Uterus (tissue), 4 donors: ENCODE results near the gene KCNIP3. TPM values are rescaled to one million over a fixed set of nuclear protein-coding genes. Genes with fewer than 3 reads are reported as not detected.

ENCODE experiments used
- DNase-seq, 2 donors: peaks; one replicate each; pipeline ENCODE4 v3.0.0-alpha.2; 2019 to 2020
- H3K27ac ChIP-seq, 2 donors: fragments of 200-600 bp; sonication (generic); 1 replicate in 1 of 2; 2 replicates in 1 of 2; pipeline ENCODE4 v1.5.1; 2016 to 2018
- H3K27me3 ChIP-seq, 2 donors: fragments of 200-600 bp; sonication (generic); one replicate each; pipeline ENCODE4 v1.5.1; 2018 to 2019; ENCODE audit warnings: control low read depth in 1 of 2
- H3K36me3 ChIP-seq, 2 donors: fragments of 200-600 bp; sonication (generic); one replicate each; pipeline ENCODE4 v1.5.1; 2019; ENCODE audit warnings: control low read depth in 1 of 2
- H3K4me1 ChIP-seq, 2 donors: fragments of 200-600 bp; sonication (generic); one replicate each; pipeline ENCODE4 v1.5.1; 2018 to 2019; ENCODE audit warnings: control low read depth in 1 of 2
- H3K4me3 ChIP-seq, 2 donors: fragments of 200-600 bp; sonication (generic); 1 replicate in 1 of 2; 2 replicates in 1 of 2; pipeline ENCODE4 v1.5.1; 2018 to 2019; ENCODE audit warnings: mild to moderate bottlenecking in 1 of 2
- H3K9me3 ChIP-seq, 2 donors: fragments of 200-600 bp; sonication (generic); one replicate each; pipeline ENCODE4 v1.5.1; 2019; ENCODE audit warnings: control low read depth in 1 of 2
- CTCF ChIP-seq, 4 experiments: fragments of 200-600 bp in 2 of 4; fragments of 450-650 bp in 2 of 4; sonication (generic) in 2 of 4; IDR thresholded peaks; one replicate each; pipeline ENCODE4 v1.5.1; 2016 to 2019; ENCODE audit warnings: antibody characterized with exemption in 4 of 4, mild to moderate bottlenecking in 2 of 4, moderate library complexity in 1 of 4
- POLR2A ChIP-seq, 2 donors: fragments of 450-650 bp; IDR thresholded peaks; one replicate each; pipeline ENCODE4 v1.6.1; 2016; ENCODE audit warnings: antibody characterized with exemption in 2 of 2, mild to moderate bottlenecking in 1 of 2, moderate library complexity in 1 of 2
- intact Hi-C: fragments of 100-400 bp; cut with DNase I; formaldehyde crosslinking; loops from one replicate; pipeline ENCODE4 v1.15.1; 2023; ENCODE audit warnings: low total_unique reads
- total RNA-seq, 4 donors: library from RNA; depleted of rRNA in 3 of 4; stranded (reverse); fragments of >200 nt in 3 of 4; gene quantifications; one replicate each; pipeline versions ENCODE4 v1.1.0 to v1.2.4, GENCODE V29; 2014 to 2023
- donor health status: DM: yes; HTN: yes; CAD: no.

KCNIP3 gene
- total RNA-seq, 4 donors from 2014 or later, result 1.5 to 18.3 (median 10.8) TPM

GRCh38 chr2:95350774-95351597 is 53.8 kb downstream of the KCNIP3 start:
- peaks cover 0 to 5% of the 10 kb centered on the region in 2 donors for H3K4me1 ChIP-seq
- no peaks in the 10 kb centered on the region for H3K9me3 ChIP-seq
- intact Hi-C loops, result no loop called here
- no peaks in the 10 kb centered on the region for H3K36me3 ChIP-seq
- H3K4me3 ChIP-seq, result no peak overlapping the region
- TF ChIP-seq POLR2A (IDR thresholded peaks at IDR 0.05) (no peak), CTCF (IDR thresholded peaks at IDR 0.05) (no peak)
- no peak overlapping the region for H3K27ac ChIP-seq
- peak in 1 of 2 donors; percentile 8 for DNase-seq
- no peaks in the 10 kb centered on the region for H3K27me3 ChIP-seq

GRCh38 chr2:95351598-95351915 is 54.4 kb downstream of the KCNIP3 start:
- Histone ChIP-seq H3K9me3 (no peaks in the 10 kb centered on the region), H3K27me3 (no peaks in the 10 kb centered on the region), H3K4me3 (no peak overlapping the region), H3K27ac (no peak overlapping the region), H3K36me3 (no peaks in the 10 kb centered on the region), H3K4me1 (peaks cover 0 to 5% of the 10 kb centered on the region in 2 donors)
- TF ChIP-seq CTCF (IDR thresholded peaks at IDR 0.05), result no peak
- TF ChIP-seq POLR2A (IDR thresholded peaks at IDR 0.05), result no peak
- intact Hi-C loops, result no loop called here
- DNase-seq, result peak in 1 of 2 donors; percentile 0

GRCh38 chr2:95352310-95353054 is 55.3 kb downstream of the KCNIP3 start:
- no peaks in the 10 kb centered on the region for H3K9me3 ChIP-seq
- intact Hi-C loops, result no loop called here
- H3K27ac ChIP-seq, result no peak overlapping the region
- H3K4me1 ChIP-seq, result peaks cover 0 to 5% of the 10 kb centered on the region in 2 donors
- TF ChIP-seq CTCF (IDR thresholded peaks at IDR 0.05), result no peak
- TF ChIP-seq POLR2A (IDR thresholded peaks at IDR 0.05), result no peak
- no peak overlapping the region for H3K4me3 ChIP-seq
- no peaks in the 10 kb centered on the region for H3K27me3 ChIP-seq
- peak in 1 of 2 donors; percentile 8 for DNase-seq
- no peaks in the 10 kb centered on the region for H3K36me3 ChIP-seq

GRCh38 chr2:95353055-95353575 is 56.0 kb downstream of the KCNIP3 start:
- TF ChIP-seq CTCF (IDR thresholded peaks at IDR 0.05), result no peak
- TF ChIP-seq POLR2A (IDR thresholded peaks at IDR 0.05), result no peak
- intact Hi-C loops, result no loop called here
- Histone ChIP-seq H3K36me3 (no peaks in the 10 kb centered on the region), H3K4me1 (no peaks in the 10 kb centered on the region), H3K4me3 (no peak overlapping the region), H3K9me3 (no peaks in the 10 kb centered on the region), H3K27ac (no peak overlapping the region), H3K27me3 (no peaks in the 10 kb centered on the region)
- peak in 1 of 2 donors; percentile 0 for DNase-seq
